Keratinocyte (primary cell): ENCODE data around the gene CD300H. TPM values are rescaled to one million over a fixed set of nuclear protein-coding genes. Genes with fewer than 3 reads are reported as not detected.

Source experiments
- DNase-seq: peaks from one replicate; pipeline ENCODE4 v3.0.0-alpha.2; 2011; ENCODE audit warnings: low read depth, missing footprints, low spot score
- FAIRE-seq: peaks from 2 replicates; lab custom pipeline; 2011; peaks lifted over from hg19 to GRCh38; lab: Jason Lieb, UNC
- H2AFZ ChIP-seq: 2 replicates; pipeline ENCODE4 v1.6.0; 2012; ENCODE audit warnings: low read length, control low read depth, inconsistent platforms; ENCODE audit not compliant: control insufficient read depth
- H3K27ac ChIP-seq: 2 replicates; pipeline ENCODE4 v1.5.1; 2011; ENCODE audit warnings: low read length; ENCODE audit not compliant: control insufficient read depth, insufficient read depth
- H3K27me3 ChIP-seq: 3 replicates; pipeline ENCODE4 v1.6.0; 2011; ENCODE audit warnings: low read length; ENCODE audit not compliant: control insufficient read depth, insufficient read depth; ENCODE audit errors: extremely low read depth
- H3K36me3 ChIP-seq, 2 experiments: 2 replicates in 1 of 2; 3 replicates in 1 of 2; pipeline ENCODE4 v1.5.1; 2011; ENCODE audit warnings: low read length in 2 of 2, mild to moderate bottlenecking in 1 of 2; ENCODE audit not compliant: control insufficient read depth in 2 of 2, insufficient read depth in 2 of 2; ENCODE audit errors: extremely low read depth in 1 of 2
- H3K4me1 ChIP-seq: 3 replicates; pipeline ENCODE4 v1.5.1; 2011; ENCODE audit warnings: low read length; ENCODE audit not compliant: control insufficient read depth, insufficient read depth; ENCODE audit errors: extremely low read depth
- H3K4me2 ChIP-seq: 3 replicates; pipeline ENCODE4 v1.6.0; 2011; ENCODE audit warnings: low read depth, low read length; ENCODE audit not compliant: control insufficient read depth, insufficient read depth; ENCODE audit errors: extremely low read depth
- H3K4me3 ChIP-seq, 3 experiments: fragments of 200-600 bp in 1 of 3; sonication (generic) in 1 of 3; 2 replicates in 2 of 3; 3 replicates in 1 of 3; pipeline ENCODE4 v1.5.1; 2011 to 2016; ENCODE audit warnings: low read length in 3 of 3, mild to moderate bottlenecking in 3 of 3, control low read depth in 2 of 3, inconsistent platforms in 1 of 3, low read depth in 1 of 3, mixed read lengths in 1 of 3, mixed run types in 1 of 3, moderate library complexity in 1 of 3; ENCODE audit not compliant: control insufficient read depth in 2 of 3, insufficient read depth in 2 of 3; ENCODE audit errors: extremely low read depth in 1 of 3
- H3K79me2 ChIP-seq: 2 replicates; pipeline ENCODE4 v1.6.0; 2012; ENCODE audit warnings: low read length; ENCODE audit not compliant: control insufficient read depth, insufficient read depth
- H3K9ac ChIP-seq: 3 replicates; pipeline ENCODE4 v1.6.0; 2011; ENCODE audit warnings: low read length; ENCODE audit not compliant: control insufficient read depth, insufficient read depth; ENCODE audit errors: extremely low read depth
- H3K9me1 ChIP-seq: 3 replicates; pipeline ENCODE4 v1.6.0; 2011; ENCODE audit warnings: low read length; ENCODE audit not compliant: control insufficient read depth, insufficient read depth; ENCODE audit errors: extremely low read depth
- H3K9me3 ChIP-seq: 2 replicates; pipeline ENCODE4 v1.5.1; 2012; ENCODE audit warnings: low read depth, low read length; ENCODE audit not compliant: control insufficient read depth
- H4K20me1 ChIP-seq: 3 replicates; pipeline ENCODE4 v1.6.0; 2011; ENCODE audit warnings: low read length; ENCODE audit not compliant: control insufficient read depth, insufficient read depth; ENCODE audit errors: extremely low read depth
- CTCF ChIP-seq, 3 experiments: IDR thresholded peaks in 1 of 3; conservative IDR thresholded peaks in 1 of 3; optimal IDR thresholded peaks in 1 of 3; 2 replicates in 2 of 3; 3 replicates in 1 of 3; pipeline versions ENCODE3 to v1.5.1; 2011; ENCODE audit warnings: low read length in 3 of 3, mild to moderate bottlenecking in 3 of 3, moderate library complexity in 2 of 3, control low read depth in 1 of 3, inconsistent platforms in 1 of 3; ENCODE audit not compliant: insufficient read depth in 2 of 3; ENCODE audit errors: extremely low read depth in 1 of 3
- EZH2 ChIP-seq: IDR thresholded peaks from one replicate; pipeline ENCODE4 v1.6.1; 2012; ENCODE audit warnings: inconsistent platforms, mild to moderate bottlenecking, low read length, moderate library complexity
- dilution Hi-C: fragments of 300-500 bp; cut with MboI; formaldehyde crosslinking; loops from one replicate; pipeline ENCODE4 v1.7.0; 2020; ENCODE audit warnings: low sequenced_read_pairs; ENCODE audit not compliant: extremely low pct_ligation_motif_present
- polyA plus RNA-seq, 5 experiments: library from polyadenylated mRNA; depleted of rRNA in 3 of 5; stranded (reverse) in 3 of 5; stranded (forward) in 1 of 5; unstranded in 1 of 5; fragments of >200 nt; gene quantifications; 1 replicate in 1 of 5; 2 replicates in 3 of 5; 3 replicates in 1 of 5; pipeline versions ENCODE4 v1.2.1 to v1.2.3, GENCODE V29; 2011 to 2012; ENCODE audit warnings: missing spikeins in 2 of 5, low read depth in 1 of 5, low replicate concordance in 1 of 5

CD300H gene
- polyA plus RNA-seq, 1 donor (not counting 4 experiments of a cell fraction or from before 2014, with no cell fraction given) = not detected

GRCh38 chr17:74597069-74597790 is 29.9 kb upstream of the CD300H start:
- no peaks in the 10 kb centered on the region for H3K9me3 ChIP-seq
- TF ChIP-seq EZH2 = no peak
- no peak for TF ChIP-seq CTCF (optimal IDR thresholded peaks at IDR 0.05 in 1 of 3, IDR thresholded peaks at IDR 0.05 in 1 of 3, conservative IDR thresholded peaks at IDR 0.05 in 1 of 3; ENCODE audit: extremely low read depth in 1 of 3, insufficient read depth in 2 of 3, low read length in 3 of 3)
- no peak overlapping the region for H2AFZ ChIP-seq
- no peaks in the 10 kb centered on the region for H3K27me3 ChIP-seq
- FAIRE-seq (no peak), DNase-seq (no peak)
- no peak overlapping the region for H3K27ac ChIP-seq
- dilution Hi-C loops = no loop called here
- no peaks in the 10 kb centered on the region for H3K9me1 ChIP-seq
- H3K4me3 ChIP-seq = no peak overlapping the region
- H3K4me1 ChIP-seq = peaks cover 13% of the 10 kb centered on the region
- no peaks in the 10 kb centered on the region for H3K79me2 ChIP-seq
- H3K9ac ChIP-seq = no peak overlapping the region
- no peaks in the 10 kb centered on the region for H3K36me3 ChIP-seq
- H3K4me2 ChIP-seq = no peak overlapping the region
- no peaks in the 10 kb centered on the region for H4K20me1 ChIP-seq

GRCh38 chr17:74595037-74595750 is 27.9 kb upstream of the CD300H start:
- no peak for DNase-seq
- H3K4me2 ChIP-seq = no peak overlapping the region
- H3K9ac ChIP-seq = no peak overlapping the region
- no peaks in the 10 kb centered on the region for H3K9me3 ChIP-seq
- H3K27ac ChIP-seq = no peak overlapping the region
- no peaks in the 10 kb centered on the region for H3K27me3 ChIP-seq
- FAIRE-seq = no peak
- no peaks in the 10 kb centered on the region for H4K20me1 ChIP-seq
- no peak overlapping the region for H2AFZ ChIP-seq
- no peaks in the 10 kb centered on the region for H3K9me1 ChIP-seq
- H3K4me3 ChIP-seq = no peak overlapping the region
- H3K36me3 ChIP-seq = no peaks in the 10 kb centered on the region
- dilution Hi-C loops = no loop called here
- no peaks in the 10 kb centered on the region for H3K79me2 ChIP-seq
- TF ChIP-seq CTCF (optimal IDR thresholded peaks at IDR 0.05 in 1 of 3, IDR thresholded peaks at IDR 0.05 in 1 of 3, conservative IDR thresholded peaks at IDR 0.05 in 1 of 3; ENCODE audit: extremely low read depth in 1 of 3, insufficient read depth in 2 of 3, low read length in 3 of 3) (no peak), EZH2 (no peak)
- H3K4me1 ChIP-seq = peaks cover 13% of the 10 kb centered on the region
